ENCODE measurements around the gene KCNK18. TPM values are rescaled to one million over a fixed set of nuclear protein-coding genes. Genes with fewer than 3 reads are reported as not detected.

Gene KCNK18
- total RNA-seq, 1 donor from 2014 or later: not detected

GRCh38 chr10:117167789-117168674, 29.3 kb upstream of the KCNK18 start:
- no peaks in the 10 kb centered on the region for H3K9me3 ChIP-seq
- peak; percentile 89 for TF ChIP-seq CTCF (IDR thresholded peaks at IDR 0.05)
- intact Hi-C loops (cut with DNase I): no loop called here
- no peak overlapping the region for H3K4me3 ChIP-seq
- H3K4me1 ChIP-seq: peaks cover 28% of the 10 kb centered on the region
- ATAC-seq (peak; percentile 95), DNase-seq (peak; percentile 87)
- H3K27me3 ChIP-seq: peaks cover 99% of the 10 kb centered on the region
- H3K36me3 ChIP-seq: no peaks in the 10 kb centered on the region
- H3K27ac ChIP-seq: no peak overlapping the region

- H3K36me3 ChIP-seq: no peaks in the 10 kb centered on the region
- intact Hi-C loops (cut with DNase I): no loop called here
- ATAC-seq (no peak), DNase-seq (no peak)
- H3K4me1 ChIP-seq: peaks cover 22% of the 10 kb centered on the region
- peaks cover 99% of the 10 kb centered on the region for H3K27me3 ChIP-seq
- no peaks in the 10 kb centered on the region for H3K9me3 ChIP-seq
- H3K27ac ChIP-seq: no peak overlapping the region
- H3K4me3 ChIP-seq: no peak overlapping the region
- no peak for TF ChIP-seq CTCF (IDR thresholded peaks at IDR 0.05)
Observed at GRCh38 chr10:117168729-117169128, 28.6 kb upstream of the KCNK18 start.

DNA sequence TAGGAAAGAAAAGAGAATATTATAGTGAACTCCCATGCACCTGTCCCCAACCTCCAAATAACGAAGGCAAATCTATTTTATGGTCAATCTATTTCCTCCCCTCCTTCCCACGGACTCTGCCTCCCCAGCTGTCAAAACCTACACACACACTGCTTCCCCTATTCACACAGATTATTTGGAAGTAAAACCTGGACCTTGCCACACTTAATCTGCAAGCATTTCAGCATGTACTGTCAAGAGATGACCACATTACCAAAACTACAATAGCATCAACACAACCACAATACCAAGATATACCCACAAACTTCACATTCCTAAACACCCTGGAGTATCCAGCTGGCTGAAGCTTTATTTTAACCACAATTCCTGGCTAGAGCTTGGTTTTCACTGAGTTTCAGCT, 27.8 kb upstream of the KCNK18 start:
- peaks cover 23% of the 10 kb centered on the region for H3K4me1 ChIP-seq
- ATAC-seq (no peak), DNase-seq (no peak)
- no peaks in the 10 kb centered on the region for H3K36me3 ChIP-seq
- peaks cover 99% of the 10 kb centered on the region for H3K27me3 ChIP-seq
- intact Hi-C loops (cut with DNase I): no loop called here
- H3K27ac ChIP-seq: no peak overlapping the region
- H3K4me3 ChIP-seq: no peak overlapping the region
- no peak for TF ChIP-seq CTCF (IDR thresholded peaks at IDR 0.05)
- no peaks in the 10 kb centered on the region for H3K9me3 ChIP-seq

DNA sequence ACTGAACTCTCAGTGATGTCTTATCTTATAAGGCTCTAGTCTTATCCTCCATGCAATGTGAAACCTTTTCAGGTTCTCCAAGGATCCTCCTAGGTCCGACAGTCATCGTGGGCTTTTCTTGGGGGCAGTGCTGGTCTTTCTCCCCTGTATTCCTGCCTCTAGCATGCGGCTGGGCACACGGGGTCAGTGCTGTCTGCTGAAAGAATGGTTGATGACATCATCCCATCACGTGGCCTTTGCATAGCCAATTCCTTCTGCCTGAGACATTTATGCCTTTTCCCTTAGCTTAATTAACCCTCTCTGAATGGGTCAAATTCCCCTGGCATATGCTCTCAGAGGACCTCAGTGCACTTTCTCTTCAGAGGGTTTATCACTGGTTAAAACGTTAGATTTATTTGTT, 27.0 kb upstream of the KCNK18 start:
- Histone ChIP-seq H3K27ac (no peak overlapping the region), H3K4me1 (peaks cover 21% of the 10 kb centered on the region), H3K4me3 (no peak overlapping the region), H3K9me3 (no peaks in the 10 kb centered on the region), H3K27me3 (peaks cover 92% of the 10 kb centered on the region), H3K36me3 (no peaks in the 10 kb centered on the region)
- intact Hi-C loops (cut with DNase I): loop anchor here (10.0 kb wide), 1 partner anchor 375 kb away; no protein-coding TSS in a partner anchor
- no peak for DNase-seq
- no peak for TF ChIP-seq CTCF (IDR thresholded peaks at IDR 0.05)
- no peak for ATAC-seq

DNA sequence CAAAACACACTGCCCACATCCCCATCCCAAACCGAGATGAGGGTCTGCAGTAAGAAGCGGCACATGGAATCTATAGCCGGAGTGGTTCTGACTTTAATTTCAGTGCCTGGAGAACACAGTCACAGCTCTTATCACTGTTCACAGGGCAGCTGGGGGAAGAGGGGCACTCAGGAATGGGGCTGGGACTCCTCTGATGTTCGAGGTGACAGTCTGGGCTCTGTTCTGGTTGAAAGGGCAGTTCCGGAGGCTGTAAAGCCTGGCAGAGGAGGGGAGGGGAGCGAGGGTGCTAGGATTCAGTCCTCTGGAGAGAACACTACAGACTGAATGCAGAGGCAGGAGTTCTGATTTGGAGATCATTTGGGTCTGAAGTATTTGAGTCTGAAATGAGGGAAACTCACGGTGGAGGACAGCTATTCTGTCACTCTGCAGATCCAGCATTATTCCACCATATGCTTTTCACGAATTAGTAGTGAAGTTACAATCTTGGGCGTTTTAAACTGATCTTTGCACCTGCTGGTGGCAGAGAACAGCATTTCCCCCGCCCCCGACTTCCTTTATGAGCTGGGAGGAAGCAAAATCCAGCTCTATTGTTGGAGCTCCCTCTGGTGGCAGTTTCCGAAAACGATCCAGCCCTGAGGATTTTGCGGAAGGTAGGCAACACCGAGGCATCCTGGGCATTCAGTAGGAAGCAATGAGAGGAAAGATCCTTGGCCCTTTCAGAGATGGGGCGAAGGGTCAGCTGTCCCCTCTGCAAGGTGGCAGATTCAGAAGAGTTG, 22.7 kb upstream of the KCNK18 start:
- peak; percentile 80 for DNase-seq
- ATAC-seq: peak; percentile 95
- no peaks in the 10 kb centered on the region for H3K9me3 ChIP-seq
- H3K27me3 ChIP-seq: peaks cover 49% of the 10 kb centered on the region
- peak; percentile 89 for TF ChIP-seq CTCF (IDR thresholded peaks at IDR 0.05)
- no peaks in the 10 kb centered on the region for H3K36me3 ChIP-seq
- peaks cover 12% of the 10 kb centered on the region for H3K4me1 ChIP-seq
- H3K4me3 ChIP-seq: peak overlapping the region; percentile 47
- no peak overlapping the region for H3K27ac ChIP-seq
- intact Hi-C loops (cut with DNase I): loop anchor here (10.0 kb wide), 1 partner anchor 380 kb away; no protein-coding TSS in a partner anchor
